Neural progenitor cell (in vitro differentiated cells): Measurements from ENCODE around the gene SMPDL3A.

ENCODE experiments used
- EZH2 ChIP-seq: fragments of 200-600 bp; sonication (generic); IDR thresholded peaks from 2 replicates; pipeline ENCODE4 v1.6.1; 2017; ENCODE audit warnings: antibody characterized with exemption, mild to moderate bottlenecking, moderate library complexity
- TF ChIP-seq, protein P1 (sequence below): fragments of 200-600 bp; sonication (generic); IDR thresholded peaks from 2 replicates; pipeline ENCODE4 v1.5.1; 2017; ENCODE audit warnings: antibody characterized with exemption, mild to moderate bottlenecking

GRCh38 chr6:122753000-122753687 lies 35.9 kb upstream of the SMPDL3A start:
- TF ChIP-seq, protein P1, sequence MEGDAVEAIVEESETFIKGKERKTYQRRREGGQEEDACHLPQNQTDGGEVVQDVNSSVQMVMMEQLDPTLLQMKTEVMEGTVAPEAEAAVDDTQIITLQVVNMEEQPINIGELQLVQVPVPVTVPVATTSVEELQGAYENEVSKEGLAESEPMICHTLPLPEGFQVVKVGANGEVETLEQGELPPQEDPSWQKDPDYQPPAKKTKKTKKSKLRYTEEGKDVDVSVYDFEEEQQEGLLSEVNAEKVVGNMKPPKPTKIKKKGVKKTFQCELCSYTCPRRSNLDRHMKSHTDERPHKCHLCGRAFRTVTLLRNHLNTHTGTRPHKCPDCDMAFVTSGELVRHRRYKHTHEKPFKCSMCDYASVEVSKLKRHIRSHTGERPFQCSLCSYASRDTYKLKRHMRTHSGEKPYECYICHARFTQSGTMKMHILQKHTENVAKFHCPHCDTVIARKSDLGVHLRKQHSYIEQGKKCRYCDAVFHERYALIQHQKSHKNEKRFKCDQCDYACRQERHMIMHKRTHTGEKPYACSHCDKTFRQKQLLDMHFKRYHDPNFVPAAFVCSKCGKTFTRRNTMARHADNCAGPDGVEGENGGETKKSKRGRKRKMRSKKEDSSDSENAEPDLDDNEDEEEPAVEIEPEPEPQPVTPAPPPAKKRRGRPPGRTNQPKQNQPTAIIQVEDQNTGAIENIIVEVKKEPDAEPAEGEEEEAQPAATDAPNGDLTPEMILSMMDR = no peak
- TF ChIP-seq EZH2 = no peak
